Endothelial cell of umbilical vein (primary cell): Measurements from ENCODE around the gene GNAO1. TPM values are rescaled to one million over a fixed set of nuclear protein-coding genes. Genes with fewer than 3 reads are reported as not detected.

Experiments
- BruUV-seq: library from RNA; stranded (reverse); fragments of 400-500 nt; replicated peaks from 2 replicates; lab custom pipeline; 2021; lab: Mats Ljungman, UMichigan
- CTCF ChIA-PET: fragments of 300-600, 350-600 bp; sonication (Branson Sonifier 250); formaldehyde crosslinking; loops from one replicate; lab custom pipeline; 2021; ENCODE audit warnings: antibody characterized with exemption, inconsistent platforms; lab: Charles Lee
- POLR2A ChIA-PET: fragments of 300-600, 350-600 bp; sonication (Branson Sonifier 250); formaldehyde crosslinking; loops from one replicate; lab custom pipeline; 2021; ENCODE audit warnings: antibody characterized with exemption, inconsistent platforms; lab: Charles Lee
- DNase-seq: peaks from one replicate; pipeline ENCODE4 v3.0.0-alpha.2; 2011; ENCODE audit warnings: low read depth, low spot score
- FAIRE-seq: peaks from 2 replicates; lab custom pipeline; 2011; peaks lifted over from hg19 to GRCh38; lab: Jason Lieb, UNC
- H2AFZ ChIP-seq: 2 replicates; pipeline ENCODE4 v1.6.0; 2012; ENCODE audit warnings: low read depth, low read length, control low read depth, inconsistent platforms
- H3K27ac ChIP-seq: 2 replicates; pipeline ENCODE4 v1.5.1; 2011; ENCODE audit warnings: low read depth, mild to moderate bottlenecking, control low read depth, low read length, moderate library complexity; ENCODE audit not compliant: insufficient read depth
- H3K27me3 ChIP-seq, 2 experiments: 2 replicates each; pipeline versions ENCODE4 v1.6.0 to v1.6.1; 2011; ENCODE audit warnings: low read length in 2 of 2, mixed read lengths in 1 of 2; ENCODE audit not compliant: control insufficient read depth in 2 of 2, insufficient read depth in 2 of 2
- H3K36me3 ChIP-seq, 2 experiments: 2 replicates in 1 of 2; 3 replicates in 1 of 2; pipeline ENCODE4 v1.5.1; 2011; ENCODE audit warnings: low read length in 2 of 2, mild to moderate bottlenecking in 1 of 2, moderate library complexity in 1 of 2; ENCODE audit not compliant: control insufficient read depth in 2 of 2, insufficient read depth in 2 of 2; ENCODE audit errors: extremely low read depth in 1 of 2
- H3K4me1 ChIP-seq: 3 replicates; pipeline ENCODE4 v1.5.1; 2011; ENCODE audit warnings: mild to moderate bottlenecking, low read length; ENCODE audit not compliant: control insufficient read depth, insufficient read depth; ENCODE audit errors: extremely low read depth
- H3K4me2 ChIP-seq: 2 replicates; pipeline ENCODE4 v1.6.1; 2011; ENCODE audit warnings: low read length, control low read depth, mixed read lengths; ENCODE audit not compliant: insufficient read depth
- H3K4me3 ChIP-seq, 3 experiments: fragments of 200-600 bp in 1 of 3; sonication (generic), shearing (Covaris generic) in 1 of 3; replicated peaks in 1 of 3; 2 replicates each; pipeline ENCODE4 v1.5.1; 2011 to 2016; ENCODE audit warnings: control low read depth in 3 of 3, low read length in 3 of 3, mild to moderate bottlenecking in 2 of 3, inconsistent platforms in 1 of 3, low read depth in 1 of 3, moderate library complexity in 1 of 3; ENCODE audit not compliant: insufficient read depth in 1 of 3
- H3K79me2 ChIP-seq: 2 replicates; pipeline ENCODE4 v1.6.0; 2012; ENCODE audit warnings: low read length, inconsistent platforms; ENCODE audit not compliant: control insufficient read depth, insufficient read depth
- H3K9ac ChIP-seq: replicated peaks from 2 replicates; pipeline ENCODE3; 2011; ENCODE audit warnings: low read length, control low read depth; ENCODE audit not compliant: insufficient read depth; ENCODE audit errors: extremely low read depth
- H3K9me1 ChIP-seq: replicated peaks from 3 replicates; pipeline ENCODE4 v1.6.0; 2011; ENCODE audit warnings: mild to moderate bottlenecking, low read length; ENCODE audit not compliant: control insufficient read depth, insufficient read depth; ENCODE audit errors: extremely low read depth
- H3K9me3 ChIP-seq: replicated peaks from 2 replicates; pipeline ENCODE4 v1.5.1; 2012; ENCODE audit warnings: low read length, inconsistent platforms; ENCODE audit not compliant: control insufficient read depth, insufficient read depth
- H4K20me1 ChIP-seq: replicated peaks from 2 replicates; pipeline ENCODE3; 2011; ENCODE audit warnings: mild to moderate bottlenecking, low read length; ENCODE audit not compliant: control insufficient read depth, insufficient read depth; ENCODE audit errors: extremely low read depth
- EZH2 ChIP-seq: IDR thresholded peaks from 2 replicates; pipeline ENCODE4 v1.6.1; 2012; ENCODE audit warnings: borderline replicate concordance, low read depth, mild to moderate bottlenecking, moderate library complexity, low read length, inconsistent platforms; ENCODE audit not compliant: severe bottlenecking
- FOS ChIP-seq: IDR thresholded peaks from 2 replicates; pipeline ENCODE4 v1.6.1; 2011; ENCODE audit warnings: mild to moderate bottlenecking, low read length, moderate library complexity, borderline replicate concordance; ENCODE audit not compliant: insufficient read depth
- GATA2 ChIP-seq: IDR thresholded peaks from 2 replicates; pipeline ENCODE4 v1.7.0; 2011; ENCODE audit warnings: low read depth, mild to moderate bottlenecking, moderate library complexity, mixed read lengths, low read length; ENCODE audit not compliant: insufficient read length, insufficient read depth
- JUN ChIP-seq: IDR thresholded peaks from 2 replicates; pipeline ENCODE4 v1.6.1; 2011; ENCODE audit warnings: borderline replicate concordance, low read depth; ENCODE audit not compliant: insufficient read length, insufficient read depth
- MYC ChIP-seq: IDR thresholded peaks from one replicate; pipeline ENCODE4 v1.6.1; 2011; ENCODE audit warnings: mild to moderate bottlenecking, low read depth, low read length
- POLR2A ChIP-seq: IDR thresholded peaks from 2 replicates; pipeline ENCODE4 v1.6.1; 2012; ENCODE audit warnings: low read depth, mild to moderate bottlenecking, control low read depth, low read length
- POLR2AphosphoS5 ChIP-seq: IDR thresholded peaks from 2 replicates; pipeline ENCODE4 v1.6.1; 2012; ENCODE audit warnings: low read depth, mild to moderate bottlenecking, control low read depth, low read length, moderate library complexity; ENCODE audit not compliant: insufficient read depth
- dilution Hi-C: fragments of 300-500 bp; cut with MboI; formaldehyde crosslinking; loops from one replicate; pipeline ENCODE4 v1.15.0; 2019; ENCODE audit warnings: low sequenced_read_pairs; ENCODE audit not compliant: extremely low pct_ligation_motif_present
- intact Hi-C: fragments of 100-400 bp; cut with micrococcal nuclease; formaldehyde crosslinking; loops from one replicate; pipeline ENCODE4 v1.10.0; 2022
- polyA plus RNA-seq, 4 experiments: library from polyadenylated mRNA; depleted of rRNA in 3 of 4; stranded (reverse) in 3 of 4; unstranded in 1 of 4; fragments of >200 nt; gene quantifications; 2 replicates each; pipeline versions ENCODE4 v1.2.1 to v1.2.3, GENCODE V29; 2011 to 2012; ENCODE audit warnings: missing spikeins in 1 of 4
- total RNA-seq: library from RNA; stranded (reverse); gene quantifications from 2 replicates; pipeline ENCODE4 v1.2.3, GENCODE V29; 2021
- TF ChIP-seq, protein P1 (sequence below): IDR thresholded peaks from 2 replicates; pipeline ENCODE4 v1.6.1; 2011; ENCODE audit not compliant: insufficient read depth, insufficient read length
- TF ChIP-seq, protein P2 (sequence below), 2 donors: IDR thresholded peaks; 1 replicate in 1 of 2; 2 replicates in 1 of 2; pipeline ENCODE4 v1.5.1; 2011; ENCODE audit warnings: low read length in 2 of 2, mild to moderate bottlenecking in 2 of 2, moderate library complexity in 2 of 2, control low read depth in 1 of 2, inconsistent platforms in 1 of 2, low read depth in 1 of 2; ENCODE audit not compliant: insufficient read depth in 1 of 2; ENCODE audit errors: extremely low read depth in 1 of 2

Gene GNAO1
- total and polyA plus RNA-seq, 2 donors (not counting 3 experiments of a cell fraction or from before 2014, with no cell fraction given): not detected

DNA sequence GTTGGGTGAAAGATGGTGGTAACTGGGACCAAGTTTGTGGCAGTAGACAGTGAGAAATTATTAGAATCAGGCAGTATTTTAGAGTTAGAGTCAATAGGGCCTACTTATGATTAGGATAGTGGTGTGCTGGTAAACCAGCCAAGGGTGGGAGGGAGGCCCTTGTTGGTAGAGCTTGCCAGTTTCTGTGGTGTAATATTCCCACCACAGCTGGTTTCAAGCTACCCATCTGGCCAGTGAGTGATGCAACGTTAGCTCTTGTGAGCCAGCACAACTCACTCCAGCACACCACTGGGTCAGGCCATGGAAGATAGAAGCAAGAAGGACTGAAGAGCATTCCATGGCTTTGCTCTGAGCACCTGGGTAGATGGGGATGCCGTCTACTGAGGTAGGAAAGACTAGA lies 34.9 kb downstream of the GNAO1 start:
- DNase-seq: no peak
- Histone ChIP-seq H3K4me2 (no peak overlapping the region), H3K9ac (no peak overlapping the region), H3K4me3 (no peak overlapping the region), H3K27ac (no peak overlapping the region), H2AFZ (no peak overlapping the region), H4K20me1 (no peaks in the 10 kb centered on the region), H3K9me3 (no peaks in the 10 kb centered on the region), H3K79me2 (no peaks in the 10 kb centered on the region), H3K9me1 (no peaks in the 10 kb centered on the region), H3K27me3 (no peaks in the 10 kb centered on the region), H3K36me3 (no peaks in the 10 kb centered on the region), H3K4me1 (no peaks in the 10 kb centered on the region)
- BruUV-seq: no TSS peak
- CTCF ChIA-PET: no interaction called here
- dilution Hi-C loops: no loop called here
- intact Hi-C loops: no loop called here
- POLR2A ChIA-PET: no interaction called here
- no peak for TF ChIP-seq POLR2AphosphoS5
- no peak for TF ChIP-seq GATA2
- TF ChIP-seq POLR2A: no peak
- TF ChIP-seq, protein P1, sequence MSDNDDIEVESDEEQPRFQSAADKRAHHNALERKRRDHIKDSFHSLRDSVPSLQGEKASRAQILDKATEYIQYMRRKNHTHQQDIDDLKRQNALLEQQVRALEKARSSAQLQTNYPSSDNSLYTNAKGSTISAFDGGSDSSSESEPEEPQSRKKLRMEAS: no peak
- no peak for TF ChIP-seq FOS
- TF ChIP-seq MYC: no peak
- TF ChIP-seq EZH2: no peak
- TF ChIP-seq, protein P2, sequence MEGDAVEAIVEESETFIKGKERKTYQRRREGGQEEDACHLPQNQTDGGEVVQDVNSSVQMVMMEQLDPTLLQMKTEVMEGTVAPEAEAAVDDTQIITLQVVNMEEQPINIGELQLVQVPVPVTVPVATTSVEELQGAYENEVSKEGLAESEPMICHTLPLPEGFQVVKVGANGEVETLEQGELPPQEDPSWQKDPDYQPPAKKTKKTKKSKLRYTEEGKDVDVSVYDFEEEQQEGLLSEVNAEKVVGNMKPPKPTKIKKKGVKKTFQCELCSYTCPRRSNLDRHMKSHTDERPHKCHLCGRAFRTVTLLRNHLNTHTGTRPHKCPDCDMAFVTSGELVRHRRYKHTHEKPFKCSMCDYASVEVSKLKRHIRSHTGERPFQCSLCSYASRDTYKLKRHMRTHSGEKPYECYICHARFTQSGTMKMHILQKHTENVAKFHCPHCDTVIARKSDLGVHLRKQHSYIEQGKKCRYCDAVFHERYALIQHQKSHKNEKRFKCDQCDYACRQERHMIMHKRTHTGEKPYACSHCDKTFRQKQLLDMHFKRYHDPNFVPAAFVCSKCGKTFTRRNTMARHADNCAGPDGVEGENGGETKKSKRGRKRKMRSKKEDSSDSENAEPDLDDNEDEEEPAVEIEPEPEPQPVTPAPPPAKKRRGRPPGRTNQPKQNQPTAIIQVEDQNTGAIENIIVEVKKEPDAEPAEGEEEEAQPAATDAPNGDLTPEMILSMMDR (IDR thresholded peaks at IDR 0.05; ENCODE audit: extremely low read depth in 1 of 2, insufficient read depth in 1 of 2, low read depth in 1 of 2, low read length in 2 of 2): no peak
- no peak for TF ChIP-seq JUN
- FAIRE-seq: no peak
